Endothelial cell of umbilical vein (primary cell): ENCODE results near the gene RNF4. TPM values are rescaled to one million over a fixed set of nuclear protein-coding genes. Genes with fewer than 3 reads are reported as not detected.

Experiments used
- BruUV-seq: library from RNA; stranded (reverse); fragments of 400-500 nt; replicated peaks from 2 replicates; lab custom pipeline; 2021; lab: Mats Ljungman, UMichigan
- CTCF ChIA-PET: fragments of 300-600, 350-600 bp; sonication (Branson Sonifier 250); formaldehyde crosslinking; loops from one replicate; lab custom pipeline; 2021; ENCODE audit warnings: antibody characterized with exemption, inconsistent platforms; lab: Charles Lee
- POLR2A ChIA-PET: fragments of 300-600, 350-600 bp; sonication (Branson Sonifier 250); formaldehyde crosslinking; loops from one replicate; lab custom pipeline; 2021; ENCODE audit warnings: antibody characterized with exemption, inconsistent platforms; lab: Charles Lee
- DNase-seq: peaks from one replicate; pipeline ENCODE4 v3.0.0-alpha.2; 2011; ENCODE audit warnings: low read depth, low spot score
- FAIRE-seq: peaks from 2 replicates; lab custom pipeline; 2011; peaks lifted over from hg19 to GRCh38; lab: Jason Lieb, UNC
- H2AFZ ChIP-seq: 2 replicates; pipeline ENCODE4 v1.6.0; 2012; ENCODE audit warnings: low read depth, low read length, control low read depth, inconsistent platforms
- H3K27ac ChIP-seq: 2 replicates; pipeline ENCODE4 v1.5.1; 2011; ENCODE audit warnings: low read depth, mild to moderate bottlenecking, control low read depth, low read length, moderate library complexity; ENCODE audit not compliant: insufficient read depth
- H3K27me3 ChIP-seq, 2 experiments: 2 replicates each; pipeline versions ENCODE4 v1.6.0 to v1.6.1; 2011; ENCODE audit warnings: low read length in 2 of 2, mixed read lengths in 1 of 2; ENCODE audit not compliant: control insufficient read depth in 2 of 2, insufficient read depth in 2 of 2
- H3K36me3 ChIP-seq, 2 experiments: 2 replicates in 1 of 2; 3 replicates in 1 of 2; pipeline ENCODE4 v1.5.1; 2011; ENCODE audit warnings: low read length in 2 of 2, mild to moderate bottlenecking in 1 of 2, moderate library complexity in 1 of 2; ENCODE audit not compliant: control insufficient read depth in 2 of 2, insufficient read depth in 2 of 2; ENCODE audit errors: extremely low read depth in 1 of 2
- H3K4me1 ChIP-seq: 3 replicates; pipeline ENCODE4 v1.5.1; 2011; ENCODE audit warnings: mild to moderate bottlenecking, low read length; ENCODE audit not compliant: control insufficient read depth, insufficient read depth; ENCODE audit errors: extremely low read depth
- H3K4me2 ChIP-seq: 2 replicates; pipeline ENCODE4 v1.6.1; 2011; ENCODE audit warnings: low read length, control low read depth, mixed read lengths; ENCODE audit not compliant: insufficient read depth
- H3K4me3 ChIP-seq, 3 experiments: fragments of 200-600 bp in 1 of 3; sonication (generic), shearing (Covaris generic) in 1 of 3; replicated peaks in 1 of 3; 2 replicates each; pipeline ENCODE4 v1.5.1; 2011 to 2016; ENCODE audit warnings: control low read depth in 3 of 3, low read length in 3 of 3, mild to moderate bottlenecking in 2 of 3, inconsistent platforms in 1 of 3, low read depth in 1 of 3, moderate library complexity in 1 of 3; ENCODE audit not compliant: insufficient read depth in 1 of 3
- H3K79me2 ChIP-seq: 2 replicates; pipeline ENCODE4 v1.6.0; 2012; ENCODE audit warnings: low read length, inconsistent platforms; ENCODE audit not compliant: control insufficient read depth, insufficient read depth
- H3K9ac ChIP-seq: replicated peaks from 2 replicates; pipeline ENCODE3; 2011; ENCODE audit warnings: low read length, control low read depth; ENCODE audit not compliant: insufficient read depth; ENCODE audit errors: extremely low read depth
- H3K9me1 ChIP-seq: replicated peaks from 3 replicates; pipeline ENCODE4 v1.6.0; 2011; ENCODE audit warnings: mild to moderate bottlenecking, low read length; ENCODE audit not compliant: control insufficient read depth, insufficient read depth; ENCODE audit errors: extremely low read depth
- H3K9me3 ChIP-seq: replicated peaks from 2 replicates; pipeline ENCODE4 v1.5.1; 2012; ENCODE audit warnings: low read length, inconsistent platforms; ENCODE audit not compliant: control insufficient read depth, insufficient read depth
- H4K20me1 ChIP-seq: replicated peaks from 2 replicates; pipeline ENCODE3; 2011; ENCODE audit warnings: mild to moderate bottlenecking, low read length; ENCODE audit not compliant: control insufficient read depth, insufficient read depth; ENCODE audit errors: extremely low read depth
- CTCF ChIP-seq, 2 donors: IDR thresholded peaks; 1 replicate in 1 of 2; 2 replicates in 1 of 2; pipeline ENCODE4 v1.5.1; 2011; ENCODE audit warnings: low read length in 2 of 2, mild to moderate bottlenecking in 2 of 2, moderate library complexity in 2 of 2, control low read depth in 1 of 2, inconsistent platforms in 1 of 2, low read depth in 1 of 2; ENCODE audit not compliant: insufficient read depth in 1 of 2; ENCODE audit errors: extremely low read depth in 1 of 2
- EZH2 ChIP-seq: IDR thresholded peaks from 2 replicates; pipeline ENCODE4 v1.6.1; 2012; ENCODE audit warnings: borderline replicate concordance, low read depth, mild to moderate bottlenecking, moderate library complexity, low read length, inconsistent platforms; ENCODE audit not compliant: severe bottlenecking
- FOS ChIP-seq: IDR thresholded peaks from 2 replicates; pipeline ENCODE4 v1.6.1; 2011; ENCODE audit warnings: mild to moderate bottlenecking, low read length, moderate library complexity, borderline replicate concordance; ENCODE audit not compliant: insufficient read depth
- GATA2 ChIP-seq: IDR thresholded peaks from 2 replicates; pipeline ENCODE4 v1.7.0; 2011; ENCODE audit warnings: low read depth, mild to moderate bottlenecking, moderate library complexity, mixed read lengths, low read length; ENCODE audit not compliant: insufficient read length, insufficient read depth
- JUN ChIP-seq: IDR thresholded peaks from 2 replicates; pipeline ENCODE4 v1.6.1; 2011; ENCODE audit warnings: borderline replicate concordance, low read depth; ENCODE audit not compliant: insufficient read length, insufficient read depth
- MAX ChIP-seq: IDR thresholded peaks from 2 replicates; pipeline ENCODE4 v1.6.1; 2011; ENCODE audit not compliant: insufficient read depth, insufficient read length
- MYC ChIP-seq: IDR thresholded peaks from one replicate; pipeline ENCODE4 v1.6.1; 2011; ENCODE audit warnings: mild to moderate bottlenecking, low read depth, low read length
- POLR2A ChIP-seq: IDR thresholded peaks from 2 replicates; pipeline ENCODE4 v1.6.1; 2012; ENCODE audit warnings: low read depth, mild to moderate bottlenecking, control low read depth, low read length
- POLR2AphosphoS5 ChIP-seq: IDR thresholded peaks from 2 replicates; pipeline ENCODE4 v1.6.1; 2012; ENCODE audit warnings: low read depth, mild to moderate bottlenecking, control low read depth, low read length, moderate library complexity; ENCODE audit not compliant: insufficient read depth
- dilution Hi-C: fragments of 300-500 bp; cut with MboI; formaldehyde crosslinking; loops from one replicate; pipeline ENCODE4 v1.15.0; 2019; ENCODE audit warnings: low sequenced_read_pairs; ENCODE audit not compliant: extremely low pct_ligation_motif_present
- intact Hi-C: fragments of 100-400 bp; cut with micrococcal nuclease; formaldehyde crosslinking; loops from one replicate; pipeline ENCODE4 v1.10.0; 2022
- polyA plus RNA-seq, 4 experiments: library from polyadenylated mRNA; depleted of rRNA in 3 of 4; stranded (reverse) in 3 of 4; unstranded in 1 of 4; fragments of >200 nt; gene quantifications; 2 replicates each; pipeline versions ENCODE4 v1.2.1 to v1.2.3, GENCODE V29; 2011 to 2012; ENCODE audit warnings: missing spikeins in 1 of 4
- total RNA-seq: library from RNA; stranded (reverse); gene quantifications from 2 replicates; pipeline ENCODE4 v1.2.3, GENCODE V29; 2021

Gene RNF4
- total and polyA plus RNA-seq, 2 donors (not counting 3 experiments of a cell fraction or from before 2014, with no cell fraction given): 64.3 to 71.4 TPM

- Histone ChIP-seq H4K20me1 (peaks cover 2% of the 10 kb centered on the region), H3K4me1 (peaks cover 2% of the 10 kb centered on the region), H2AFZ (no peak overlapping the region), H3K36me3 (peaks cover 22% of the 10 kb centered on the region in 2 experiments), H3K79me2 (peaks cover 55% of the 10 kb centered on the region), H3K27me3 (no peaks in the 10 kb centered on the region), H3K9me3 (no peaks in the 10 kb centered on the region), H3K9ac (no peak overlapping the region), H3K4me3 (no peak overlapping the region), H3K4me2 (no peak overlapping the region), H3K9me1 (no peaks in the 10 kb centered on the region), H3K27ac (no peak overlapping the region)
- intact Hi-C loops: no loop called here
- FAIRE-seq (peak; percentile 49), DNase-seq (no peak)
- CTCF ChIA-PET: no interaction called here
- BruUV-seq: no TSS peak
- dilution Hi-C loops: no loop called here
- POLR2A ChIA-PET: no interaction called here
- TF ChIP-seq MYC: no peak
- TF ChIP-seq GATA2: no peak
- no peak for TF ChIP-seq FOS
These were observed 34.9 kb downstream of the RNF4 start for GRCh38 chr4:2503809-2504208.

- peaks cover 48% of the 10 kb centered on the region for H3K79me2 ChIP-seq
- no peaks in the 10 kb centered on the region for H4K20me1 ChIP-seq
- no peak overlapping the region for H3K4me3 ChIP-seq
- no peak for DNase-seq
- CTCF ChIA-PET: interaction anchor here (2.0 kb wide), 1 partner anchor 287 kb away, joined by 9 read pairs; no protein-coding TSS in a partner anchor
- H3K9me3 ChIP-seq: no peaks in the 10 kb centered on the region
- H3K27me3 ChIP-seq: no peaks in the 10 kb centered on the region
- H2AFZ ChIP-seq: no peak overlapping the region
- no peaks in the 10 kb centered on the region for H3K9me1 ChIP-seq
- H3K27ac ChIP-seq: no peak overlapping the region
- TF ChIP-seq POLR2AphosphoS5 (no peak), JUN (no peak), FOS (no peak), POLR2A (no peak), MYC (no peak), EZH2 (no peak), MAX (no peak), GATA2 (no peak), CTCF (IDR thresholded peaks at IDR 0.05; ENCODE audit: extremely low read depth in 1 of 2, insufficient read depth in 1 of 2, low read depth in 1 of 2, low read length in 2 of 2) (no peak)
- H3K9ac ChIP-seq: no peak overlapping the region
- H3K4me2 ChIP-seq: no peak overlapping the region
- no TSS peak for BruUV-seq
- peaks cover 2% of the 10 kb centered on the region for H3K4me1 ChIP-seq
- POLR2A ChIA-PET: no interaction called here
- peaks cover 12 to 30% of the 10 kb centered on the region in 2 experiments for H3K36me3 ChIP-seq
- FAIRE-seq: peak; percentile 46
- dilution Hi-C loops (no loop called here), intact Hi-C loops (no loop called here)
These were observed 38.4 kb downstream of the RNF4 start for GRCh38 chr4:2507259-2507658.
